CD4-positive, alpha-beta T cell (primary cell): ENCODE results near the gene POLR3K. TPM values are rescaled to one million over a fixed set of nuclear protein-coding genes. Genes with fewer than 3 reads are reported as not detected.
"Not testable (repeated sequence)": the region's sequence is repeated elsewhere in the genome, so short reads cannot be mapped to it uniquely, and the experiment has no call there.

Experiments used
- ATAC-seq: fragments of 200-7000 bp; cut with Tn5 transposase; one replicate; pipeline ENCODE4 v1.10.0; 2022; ENCODE audit warnings: mild to moderate bottlenecking; ENCODE audit not compliant: poor library complexity
- CTCF ChIA-PET: fragments of 350-600 bp; sonication (Branson Sonifier 250); formaldehyde crosslinking; loops from one replicate; lab custom pipeline; 2021; ENCODE audit warnings: antibody characterized with exemption, inconsistent platforms; lab: Charles Lee
- POLR2A ChIA-PET: fragments of 350-600 bp; sonication (Branson Sonifier 250); formaldehyde crosslinking; loops from one replicate; lab custom pipeline; 2021; ENCODE audit warnings: antibody characterized with exemption, inconsistent platforms; lab: Charles Lee
- DNase-seq, 14 experiments: peaks; one replicate each; pipeline ENCODE4 v3.0.0-alpha.2; 2013 to 2020; ENCODE audit warnings: mixed read lengths in 2 of 14
- H3K27ac ChIP-seq, 2 donors: one replicate each; pipeline versions ENCODE4 v1.5.1 to v1.7.0; 2013; ENCODE audit warnings: low read length in 2 of 2, low read depth in 1 of 2, mild to moderate bottlenecking in 1 of 2
- H3K27me3 ChIP-seq, 2 experiments: 1 replicate in 1 of 2; 2 replicates in 1 of 2; pipeline versions ENCODE4 v1.6.1 to v1.7.0; 2013; ENCODE audit warnings: low read length in 2 of 2, control low read depth in 1 of 2, mild to moderate bottlenecking in 1 of 2, moderate library complexity in 1 of 2; ENCODE audit not compliant: insufficient read depth in 2 of 2, control insufficient read depth in 1 of 2
- H3K36me3 ChIP-seq: one replicate; pipeline ENCODE4 v1.6.1; 2013; ENCODE audit warnings: low read length, control low read depth; ENCODE audit not compliant: insufficient read depth
- H3K4me1 ChIP-seq: one replicate; pipeline ENCODE4 v1.6.1; 2013; ENCODE audit warnings: low read length, control low read depth; ENCODE audit not compliant: insufficient read depth
- H3K4me3 ChIP-seq: one replicate; pipeline ENCODE4 v1.5.1; 2013; ENCODE audit warnings: mild to moderate bottlenecking, low read length, moderate library complexity
- H3K9me3 ChIP-seq, 2 experiments: 1 replicate in 1 of 2; 2 replicates in 1 of 2; pipeline versions ENCODE4 v1.6.1 to v1.7.0; 2013; ENCODE audit warnings: low read length in 2 of 2, mild to moderate bottlenecking in 2 of 2, control low read depth in 1 of 2, moderate library complexity in 1 of 2; ENCODE audit not compliant: control insufficient read depth in 1 of 2, insufficient read depth in 1 of 2
- H3K27ac Mint-ChIP-seq: one replicate; pipeline ENCODE4 v1.8.0; 2020; ENCODE audit warnings: mixed read lengths
- H3K27me3 Mint-ChIP-seq: one replicate; pipeline ENCODE4 v1.8.0; 2021; ENCODE audit warnings: mixed read lengths
- H3K36me3 Mint-ChIP-seq: one replicate; pipeline ENCODE4 v1.8.0; 2021; ENCODE audit warnings: low read depth, mixed read lengths
- H3K4me1 Mint-ChIP-seq: one replicate; pipeline ENCODE4 v1.8.0; 2021; ENCODE audit warnings: low read depth, mixed read lengths
- H3K4me3 Mint-ChIP-seq: one replicate; pipeline ENCODE4 v1.8.0; 2020; ENCODE audit warnings: mild to moderate bottlenecking, mixed read lengths
- H3K9me3 Mint-ChIP-seq: one replicate; pipeline ENCODE4 v1.8.0; 2020; ENCODE audit warnings: mixed read lengths
- intact Hi-C, 2 experiments: fragments of 100-400 bp; cut with DNase I in 1 of 2; cut with micrococcal nuclease in 1 of 2; formaldehyde crosslinking; loops; one replicate each; pipeline versions ENCODE4 v1.15.1 to v1.9.0; 2023 to 2025; cut with DNase I, micrococcal nuclease
- total RNA-seq, 174 experiments: library from RNA in 2 of 174; stranded (reverse) in 2 of 174; gene quantifications; one replicate each; pipeline ENCODE4 v1.2.3 and lab custom pipeline; 2021 to 2026
- TF ChIP-seq, protein P1 (sequence below): fragments of 200-600 bp; IDR thresholded peaks from one replicate; pipeline ENCODE4 v1.8.0; 2022; ENCODE audit warnings: antibody characterized with exemption, mild to moderate bottlenecking

Gene POLR3K
- total RNA-seq, 2 experiments from 2014 or later = 4.1 TPM

DNA sequence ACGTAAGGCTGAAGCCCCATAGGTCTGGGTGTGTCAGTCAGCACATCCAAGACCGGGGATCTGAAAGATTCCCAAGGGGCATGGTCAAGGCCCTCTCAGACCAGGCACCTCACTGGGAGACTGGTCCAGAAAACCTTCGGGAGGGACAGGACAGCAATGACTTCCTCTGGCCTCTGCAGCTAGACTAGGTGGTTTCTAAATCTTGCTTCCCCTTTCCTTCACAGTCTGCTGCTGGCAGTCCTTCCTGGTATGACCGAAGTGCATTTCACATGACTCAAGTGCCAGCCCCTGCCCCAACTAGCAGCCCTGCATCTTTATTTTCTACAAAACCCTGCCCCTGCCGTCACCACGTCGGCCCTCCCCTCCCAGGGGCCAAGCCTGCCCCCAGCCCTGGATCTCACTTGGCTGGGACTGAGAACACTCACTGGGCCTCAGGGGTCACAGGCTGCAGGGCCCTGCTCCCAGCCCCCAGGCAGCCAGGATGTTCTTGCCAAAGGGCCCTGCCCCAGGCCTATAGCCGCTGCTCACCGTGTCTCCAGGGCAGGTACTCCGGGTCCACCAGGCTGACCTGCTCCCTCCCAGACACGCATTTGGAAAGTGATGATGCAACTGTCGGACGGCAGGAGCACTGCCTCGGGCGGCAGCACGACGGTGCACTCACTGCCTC, 18.3 kb downstream of the POLR3K start:
- ChIA-PET CTCF (no interaction called here), POLR2A (no interaction called here)
- TF ChIP-seq, protein P1, sequence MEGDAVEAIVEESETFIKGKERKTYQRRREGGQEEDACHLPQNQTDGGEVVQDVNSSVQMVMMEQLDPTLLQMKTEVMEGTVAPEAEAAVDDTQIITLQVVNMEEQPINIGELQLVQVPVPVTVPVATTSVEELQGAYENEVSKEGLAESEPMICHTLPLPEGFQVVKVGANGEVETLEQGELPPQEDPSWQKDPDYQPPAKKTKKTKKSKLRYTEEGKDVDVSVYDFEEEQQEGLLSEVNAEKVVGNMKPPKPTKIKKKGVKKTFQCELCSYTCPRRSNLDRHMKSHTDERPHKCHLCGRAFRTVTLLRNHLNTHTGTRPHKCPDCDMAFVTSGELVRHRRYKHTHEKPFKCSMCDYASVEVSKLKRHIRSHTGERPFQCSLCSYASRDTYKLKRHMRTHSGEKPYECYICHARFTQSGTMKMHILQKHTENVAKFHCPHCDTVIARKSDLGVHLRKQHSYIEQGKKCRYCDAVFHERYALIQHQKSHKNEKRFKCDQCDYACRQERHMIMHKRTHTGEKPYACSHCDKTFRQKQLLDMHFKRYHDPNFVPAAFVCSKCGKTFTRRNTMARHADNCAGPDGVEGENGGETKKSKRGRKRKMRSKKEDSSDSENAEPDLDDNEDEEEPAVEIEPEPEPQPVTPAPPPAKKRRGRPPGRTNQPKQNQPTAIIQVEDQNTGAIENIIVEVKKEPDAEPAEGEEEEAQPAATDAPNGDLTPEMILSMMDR = no peak
- H3K4me3 ChIP-seq = no peak overlapping the region
- peaks cover 20% of the 10 kb centered on the region for H3K4me1 ChIP-seq
- peaks cover 25% of the 10 kb centered on the region for H3K4me1 Mint-ChIP-seq
- H3K9me3 Mint-ChIP-seq = no peaks in the 10 kb centered on the region
- no peaks in the 10 kb centered on the region for H3K9me3 ChIP-seq
- H3K27ac ChIP-seq = peak overlapping the region in 1 of 2 donors; percentile 1
- H3K27me3 ChIP-seq = no peaks in the 10 kb centered on the region
- H3K36me3 Mint-ChIP-seq = no peaks in the 10 kb centered on the region
- DNase-seq (peak in 2 of 14 experiments; percentile 45 to 51), ATAC-seq (no peak)
- no peaks in the 10 kb centered on the region for H3K36me3 ChIP-seq
- H3K4me3 Mint-ChIP-seq = no peak overlapping the region
- H3K27ac Mint-ChIP-seq = no peak overlapping the region
- intact Hi-C loops = no loop called here
- H3K27me3 Mint-ChIP-seq = no peaks in the 10 kb centered on the region

DNA sequence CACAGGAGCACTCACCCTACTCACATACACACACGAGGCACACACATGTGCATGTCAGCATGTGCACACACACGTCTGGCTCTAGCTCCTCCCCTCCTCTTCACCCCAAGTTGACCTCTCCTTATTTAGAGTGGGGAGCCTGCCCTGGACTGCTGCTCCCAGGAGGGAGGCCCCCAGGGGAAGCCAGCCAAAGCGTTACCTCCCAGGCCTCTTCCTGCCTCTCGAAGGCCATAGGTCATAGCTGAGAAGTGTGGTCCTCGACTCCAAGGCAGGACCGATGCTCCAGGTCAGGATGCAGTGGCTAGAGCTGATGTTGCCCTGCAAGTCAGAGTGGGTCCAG, 18.8 kb downstream of the POLR3K start:
- Mint-ChIP-seq H3K4me1 (peaks cover 25% of the 10 kb centered on the region), H3K27ac (no peak overlapping the region)
- no peak overlapping the region for H3K4me3 ChIP-seq

DNA sequence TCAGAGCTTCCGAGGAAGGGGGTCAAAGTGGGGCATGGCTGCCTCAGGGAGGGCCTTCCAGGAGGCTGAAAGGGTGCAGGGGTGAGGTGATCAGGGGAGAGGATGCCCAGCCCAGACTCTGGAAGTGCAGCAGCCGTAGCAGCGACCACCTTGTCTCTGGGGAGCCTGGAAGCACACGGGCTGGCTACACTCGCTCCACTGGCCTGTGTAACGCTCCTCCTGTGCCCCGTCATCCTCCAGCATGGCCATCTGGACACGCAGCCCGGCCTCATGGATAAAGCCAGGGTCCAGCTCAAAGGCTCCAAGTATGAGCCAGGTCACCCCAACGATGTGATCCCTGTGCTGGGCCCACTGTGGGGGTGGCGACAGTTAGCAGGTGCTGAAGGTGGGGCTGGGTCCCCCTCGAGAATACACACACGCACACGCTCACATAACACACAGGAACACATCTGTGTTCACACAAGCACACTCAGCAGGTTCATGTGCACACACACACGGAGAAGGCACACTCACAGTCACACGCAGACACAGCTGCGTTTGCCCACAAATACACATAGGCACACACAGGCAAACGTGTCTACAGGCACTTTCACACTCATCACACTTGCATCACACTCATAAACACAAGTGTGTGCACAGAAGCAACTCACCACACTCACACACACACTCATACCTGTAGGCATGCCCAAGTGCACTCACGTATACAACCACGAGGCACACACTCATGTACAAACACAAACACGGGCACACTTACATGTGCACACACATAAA, 19.3 kb downstream of the POLR3K start:
- no peaks in the 10 kb centered on the region for H3K27me3 ChIP-seq
- no peaks in the 10 kb centered on the region for H3K9me3 ChIP-seq
- H3K36me3 Mint-ChIP-seq = no peaks in the 10 kb centered on the region
- peaks cover 16% of the 10 kb centered on the region for H3K4me1 ChIP-seq
- DNase-seq (no peak), ATAC-seq (no peak)
- H3K9me3 Mint-ChIP-seq = no peaks in the 10 kb centered on the region
- TF ChIP-seq, protein P1 = no peak
- H3K4me3 Mint-ChIP-seq = no peak overlapping the region
- H3K4me1 Mint-ChIP-seq = peaks cover 20% of the 10 kb centered on the region
- H3K4me3 ChIP-seq = no peak overlapping the region
- H3K27me3 Mint-ChIP-seq = no peaks in the 10 kb centered on the region
- no peak overlapping the region for H3K27ac Mint-ChIP-seq
- CTCF ChIA-PET = no interaction called here
- no peaks in the 10 kb centered on the region for H3K36me3 ChIP-seq
- no peak overlapping the region for H3K27ac ChIP-seq
- intact Hi-C loops = no loop called here
- POLR2A ChIA-PET = no interaction called here

More for the DNA sequence above, 18.8 kb downstream of the POLR3K start:
- Histone ChIP-seq H3K4me1 (peaks cover 20% of the 10 kb centered on the region), H3K27ac (no peak overlapping the region), H3K36me3 (no peaks in the 10 kb centered on the region), H3K27me3 (no peaks in the 10 kb centered on the region), H3K9me3 (no peaks in the 10 kb centered on the region)
- H3K4me3 Mint-ChIP-seq = no peak overlapping the region
- TF ChIP-seq, protein P1 = no peak
- CTCF ChIA-PET = no interaction called here
- H3K9me3 Mint-ChIP-seq = no peaks in the 10 kb centered on the region
- no peaks in the 10 kb centered on the region for H3K27me3 Mint-ChIP-seq
- DNase-seq = no peak
- intact Hi-C loops = no loop called here
- no peak for ATAC-seq
- POLR2A ChIA-PET = no interaction called here
- no peaks in the 10 kb centered on the region for H3K36me3 Mint-ChIP-seq

DNA sequence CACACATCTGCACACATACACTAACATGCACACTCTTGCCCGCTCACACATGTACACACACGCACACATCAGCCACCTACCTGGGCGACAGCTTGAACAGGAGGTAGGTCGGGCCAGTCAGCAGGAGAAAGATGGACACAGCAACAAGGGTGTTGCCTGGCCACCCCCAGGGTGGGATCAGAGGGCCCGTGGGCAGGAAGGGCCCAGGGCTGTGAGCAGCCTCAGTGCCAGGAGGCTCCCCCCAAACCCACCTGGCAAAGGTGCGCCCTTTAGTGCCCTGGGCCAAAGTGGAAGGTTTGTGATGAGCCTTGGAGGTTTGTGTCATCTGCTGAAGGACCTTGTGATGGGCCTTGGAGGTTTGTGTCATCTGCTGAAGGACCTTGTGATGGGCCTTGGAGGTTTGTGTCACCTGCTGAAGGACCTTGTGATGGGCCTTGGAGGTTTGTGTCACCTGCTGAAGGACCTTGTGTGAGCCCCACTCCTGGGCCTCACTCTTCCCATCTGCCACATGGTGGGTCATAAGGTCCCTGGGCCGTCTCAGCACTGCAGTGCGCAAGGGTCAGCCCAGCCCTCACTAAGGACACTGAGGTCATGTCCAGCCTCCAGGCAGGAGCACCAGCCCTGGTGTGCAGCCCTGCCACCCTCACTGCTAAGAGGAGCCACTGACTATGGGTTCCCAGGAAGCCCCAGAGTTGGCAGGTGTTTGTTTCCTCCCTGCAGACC, 20.1 kb downstream of the POLR3K start:
- ATAC-seq, H3K27me3 Mint-ChIP-seq, POLR2A ChIA-PET, H3K4me3 ChIP-seq, H3K27me3 ChIP-seq, H3K36me3 ChIP-seq, H3K9me3 Mint-ChIP-seq, H3K27ac ChIP-seq, H3K9me3 ChIP-seq, H3K4me1 ChIP-seq, DNase-seq, H3K27ac Mint-ChIP-seq, H3K4me3 Mint-ChIP-seq, CTCF ChIA-PET, H3K36me3 Mint-ChIP-seq, intact Hi-C loops: not testable (repeated sequence)
- peaks cover 12% of the 10 kb centered on the region for H3K4me1 Mint-ChIP-seq

DNA sequence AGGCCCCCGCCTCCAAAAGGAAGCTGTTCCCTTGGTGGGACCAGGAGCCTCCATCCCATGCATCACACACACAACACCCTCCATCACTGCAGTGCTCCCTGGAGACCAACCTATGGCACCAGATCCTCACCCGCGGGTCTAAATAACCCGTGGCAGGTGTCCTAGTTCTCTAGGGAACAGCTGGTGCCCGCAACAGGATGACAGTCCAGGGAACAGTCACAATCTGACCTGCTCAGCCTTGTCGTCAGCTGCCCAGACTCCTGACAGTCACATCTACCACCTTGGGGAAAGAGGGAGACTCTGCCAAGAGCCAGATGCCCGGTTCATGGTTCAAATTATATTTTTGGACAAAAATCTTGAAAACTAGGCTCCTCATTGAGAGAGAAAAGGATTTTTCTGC, 22.8 kb downstream of the POLR3K start:
- H3K36me3 ChIP-seq, H3K4me1 Mint-ChIP-seq, H3K4me3 ChIP-seq, intact Hi-C loops, H3K36me3 Mint-ChIP-seq, H3K9me3 Mint-ChIP-seq, H3K27me3 Mint-ChIP-seq, H3K4me1 ChIP-seq, H3K9me3 ChIP-seq, ATAC-seq, POLR2A ChIA-PET, H3K27ac Mint-ChIP-seq, CTCF ChIA-PET, DNase-seq, H3K4me3 Mint-ChIP-seq, H3K27me3 ChIP-seq, H3K27ac ChIP-seq: not testable (repeated sequence)
